GM04504 (cell line): Measurements from ENCODE around the gene CD276.

Experiments used
- DNase-seq: peaks from one replicate; pipeline ENCODE4 v3.0.0-alpha.2; 2012; ENCODE audit warnings: low read depth

CD276 gene

DNA sequence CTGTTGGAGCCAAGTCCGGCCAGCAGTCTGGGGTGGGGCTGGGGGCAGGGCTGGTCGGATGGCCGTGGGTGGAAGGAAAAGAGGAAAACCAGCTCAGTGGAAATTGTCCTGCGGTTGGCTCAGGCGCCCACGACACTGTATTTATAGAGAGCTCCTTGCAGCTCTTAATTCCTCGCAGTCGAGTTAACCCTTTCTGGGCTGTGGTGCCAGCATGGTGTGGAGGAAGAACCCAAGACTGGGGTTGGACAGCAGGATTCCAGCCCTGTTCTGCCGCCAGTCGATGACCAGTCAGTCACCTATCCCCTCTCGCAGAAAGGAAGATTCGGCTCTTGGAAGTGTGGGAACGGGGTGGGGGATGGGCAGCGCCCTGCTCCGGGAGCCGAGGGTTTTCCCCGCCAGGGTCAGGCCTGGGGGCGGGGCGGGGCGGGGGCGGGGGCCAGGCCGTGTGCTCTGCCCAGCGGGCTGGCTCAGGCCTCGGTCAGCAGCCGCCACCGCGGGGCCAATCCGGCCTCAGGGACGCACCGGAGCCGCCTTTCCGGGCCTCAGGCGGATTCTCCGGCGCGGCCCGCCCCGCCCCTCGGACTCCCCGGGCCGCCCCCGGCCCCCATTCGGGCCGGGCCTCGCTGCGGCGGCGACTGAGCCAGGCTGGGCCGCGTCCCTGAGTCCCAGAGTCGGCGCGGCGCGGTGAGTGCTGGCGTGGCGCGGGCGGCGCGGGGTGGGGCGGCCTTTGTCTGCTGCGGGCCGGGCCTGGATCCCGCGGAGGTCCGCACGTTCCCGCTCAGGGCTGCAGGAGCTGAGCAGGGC lies at the start of gene CD276:
Gene CD276, plus strand, starts transcription at position 607 of the 804 bp plus-strand sequence. CDS start 15,257 bp downstream, outside the sequence.
- peak; percentile 66 for DNase-seq

DNA sequence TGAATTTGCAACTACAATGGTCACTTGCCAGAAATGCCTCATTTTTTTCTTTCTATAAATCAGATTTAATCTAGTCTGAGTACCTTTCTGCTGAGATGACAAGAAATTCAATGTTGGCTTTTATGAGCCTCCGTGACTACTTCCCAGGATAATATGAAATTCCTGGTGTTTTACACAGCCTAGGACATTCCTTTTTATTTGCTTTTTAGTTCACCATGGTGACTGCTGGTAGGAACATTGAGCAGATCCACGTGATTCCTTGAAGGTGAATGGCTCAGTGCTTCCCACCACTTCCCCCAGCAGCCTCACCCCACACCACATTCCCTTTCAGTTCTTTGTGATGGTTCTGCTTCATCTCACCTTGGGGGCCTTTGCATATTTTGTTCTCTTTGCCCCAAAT lies 46.7 kb upstream of the CD276 start:
- peak; percentile 65 for DNase-seq

- DNase-seq: peak; percentile 55
These were observed 44.7 kb upstream of the CD276 start for GRCh38 chr15:73639464-73639863.

DNA sequence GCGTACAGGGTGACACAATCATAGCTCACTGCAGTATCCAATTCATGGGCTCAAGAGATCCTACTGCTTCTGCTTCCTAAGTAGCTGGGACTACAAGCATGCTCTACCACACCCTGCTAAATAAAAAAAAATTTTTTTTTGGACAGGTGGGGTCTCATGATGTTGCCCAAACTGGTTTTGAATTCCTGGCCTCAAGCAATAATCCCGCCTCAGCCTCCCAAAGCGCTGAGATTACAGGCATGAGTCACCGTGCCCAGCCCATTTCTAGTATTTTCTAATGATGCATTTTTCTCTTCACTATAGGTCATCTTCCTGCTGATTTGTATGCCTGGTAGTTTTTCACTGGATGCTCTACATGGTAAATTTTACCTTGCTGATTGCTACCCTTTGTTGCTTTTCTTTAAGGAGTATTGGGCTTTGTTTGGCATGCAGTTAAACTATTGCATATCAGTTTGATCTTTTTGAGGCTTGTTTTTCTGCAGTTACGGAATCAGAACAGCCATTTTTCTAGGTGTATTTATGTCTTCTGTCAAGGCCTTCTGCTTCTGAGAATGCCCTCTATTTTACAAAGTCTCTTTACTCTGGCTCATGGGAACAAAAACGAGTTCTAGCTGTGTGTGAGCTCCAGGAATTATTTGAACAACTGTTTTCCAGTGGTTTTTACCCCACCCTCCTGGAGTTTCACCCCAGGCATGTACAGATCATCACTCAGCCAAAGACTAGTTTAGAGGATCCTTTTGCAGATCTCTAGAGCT lies 36.7 kb upstream of the CD276 start:
- DNase-seq: no peak

GRCh38 chr15:73648014-73648295 lies 36.2 kb upstream of the CD276 start:
- DNase-seq: no peak

- DNase-seq: peak; percentile 34
These were observed 33.6 kb upstream of the CD276 start for GRCh38 chr15:73650416-73651126.

GRCh38 chr15:73654659-73655058 lies 29.5 kb upstream of the CD276 start:
- DNase-seq: no peak

- DNase-seq: no peak
These were observed 28.5 kb upstream of the CD276 start for GRCh38 chr15:73655724-73656123.

GRCh38 chr15:73658645-73659044 lies 25.5 kb upstream of the CD276 start:
- no peak for DNase-seq

DNA sequence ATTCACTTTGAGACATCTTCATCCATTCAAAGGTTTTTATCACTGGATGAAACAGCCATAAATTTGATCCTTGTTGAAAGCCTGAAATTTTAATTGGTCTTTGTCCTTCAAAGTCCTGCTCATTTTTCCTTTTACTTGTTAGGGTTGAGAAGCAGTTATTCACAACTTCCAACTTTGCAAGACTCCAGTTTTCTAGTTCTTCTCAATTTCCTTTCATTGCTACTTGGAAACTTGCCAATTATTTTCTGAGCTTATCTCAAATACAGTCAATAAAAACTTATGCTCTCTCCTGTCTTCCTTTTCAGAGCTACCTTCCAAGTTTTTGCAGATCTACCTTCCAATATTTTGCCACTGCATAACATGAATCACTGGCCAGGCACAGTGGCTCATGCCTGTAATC lies 23.7 kb upstream of the CD276 start:
- no peak for DNase-seq

- DNase-seq: no peak
These were observed 9.6 kb upstream of the CD276 start for GRCh38 chr15:73674587-73674986.

DNA sequence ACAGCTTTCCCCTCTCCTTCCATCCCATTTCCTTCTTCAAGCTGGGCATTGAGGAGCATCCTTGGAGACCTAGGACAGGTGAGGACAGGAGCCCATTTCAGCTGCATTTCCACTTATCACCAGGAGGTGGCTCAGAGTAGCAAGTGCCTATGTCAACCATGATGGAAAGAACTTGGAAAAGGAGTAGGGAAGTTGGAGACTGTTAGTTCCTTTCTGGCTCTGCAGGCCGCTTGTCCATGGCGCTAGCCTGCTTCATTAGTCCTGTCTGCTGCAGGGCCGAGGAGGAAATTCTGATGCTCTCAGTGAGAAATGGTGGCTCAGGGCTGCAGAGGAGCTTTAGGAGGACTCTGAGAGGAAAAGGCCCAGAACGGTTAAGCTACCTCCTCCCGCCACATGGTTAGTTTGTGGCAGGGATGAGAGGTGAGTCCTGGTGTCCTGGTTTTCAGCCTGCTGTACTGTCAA lies 7.0 kb upstream of the CD276 start:
- DNase-seq: no peak

DNA sequence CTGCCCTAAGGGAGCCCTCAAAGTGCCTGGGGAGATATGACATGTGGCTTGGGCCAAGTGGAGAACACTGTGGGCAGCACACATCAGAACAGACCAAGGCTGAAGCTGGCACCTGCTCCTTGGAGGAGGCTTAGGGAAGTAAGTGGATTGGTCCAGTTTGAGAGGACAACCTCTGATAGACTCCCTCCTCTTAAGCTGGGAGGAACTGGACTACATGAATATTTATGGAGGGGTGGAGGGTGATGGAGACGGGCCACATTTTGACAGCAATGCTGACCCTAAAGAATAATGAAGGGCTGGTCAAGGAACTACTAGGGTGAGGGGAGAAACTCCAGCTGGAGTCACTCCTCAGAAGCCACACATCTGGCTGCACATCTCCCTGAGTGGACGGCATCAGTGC lies 6.5 kb upstream of the CD276 start:
- DNase-seq: no peak

GRCh38 chr15:73678498-73678897 lies 5.7 kb upstream of the CD276 start:
- DNase-seq: no peak

GRCh38 chr15:73679180-73679579 lies 5.0 kb upstream of the CD276 start:
- no peak for DNase-seq

DNA sequence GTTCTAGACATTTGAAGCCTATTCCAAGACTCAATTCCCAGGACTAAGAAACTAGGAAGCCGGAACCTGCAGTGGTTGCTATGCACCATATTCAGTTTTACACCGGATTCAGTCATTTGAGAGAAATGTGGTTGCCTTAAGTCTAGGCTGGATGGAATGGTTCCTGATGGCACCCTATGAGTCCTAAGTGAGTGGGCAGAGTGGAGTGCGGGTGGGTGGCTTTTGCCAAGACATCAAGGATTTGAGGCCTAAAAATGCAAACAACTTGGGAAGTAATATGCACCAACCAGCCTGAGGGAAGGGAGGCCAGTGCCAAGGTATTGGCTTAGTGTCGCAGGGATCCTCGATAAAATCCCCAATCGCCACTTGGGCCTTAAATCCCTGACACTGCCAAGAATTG lies 4.2 kb upstream of the CD276 start:
- no peak for DNase-seq

DNA sequence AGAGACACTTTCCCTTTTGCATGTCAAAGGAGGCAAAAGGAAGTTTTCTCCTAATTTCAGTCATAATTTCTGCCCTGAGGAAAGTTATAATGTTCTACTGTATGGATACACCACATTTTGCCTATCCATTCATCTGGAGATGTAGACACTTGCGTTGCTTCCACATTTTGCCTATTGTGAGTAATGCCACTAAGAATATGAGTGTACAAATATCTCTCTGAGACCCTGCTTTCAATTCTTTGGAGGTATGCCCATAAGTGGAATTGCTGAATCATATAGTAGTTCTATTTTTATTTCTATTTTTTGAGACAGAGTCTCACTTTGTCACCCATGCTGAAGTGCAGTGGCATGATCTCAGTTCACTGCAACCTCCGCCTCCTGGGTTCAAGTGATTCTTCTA lies 3.6 kb upstream of the CD276 start:
- DNase-seq: no peak

DNA sequence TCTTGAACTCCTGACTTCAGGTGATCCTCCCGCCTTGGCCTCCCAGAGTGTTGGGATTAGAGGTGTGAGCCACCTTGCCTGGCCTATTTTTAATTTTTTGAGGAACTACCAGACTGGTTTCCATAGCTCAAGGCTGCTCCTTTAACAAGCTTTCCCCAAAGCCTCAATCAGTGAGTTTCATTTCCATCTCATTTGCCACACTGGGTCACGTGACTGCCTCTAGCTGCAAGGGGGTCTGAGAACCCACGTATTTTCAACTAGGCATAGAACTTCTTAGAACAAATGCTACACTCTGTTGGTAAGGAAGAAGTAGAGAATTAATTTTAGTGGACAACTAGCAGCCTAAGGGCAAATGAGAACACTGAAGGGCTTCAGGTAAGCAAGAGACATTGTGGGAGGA lies 3.1 kb upstream of the CD276 start:
- no peak for DNase-seq

DNA sequence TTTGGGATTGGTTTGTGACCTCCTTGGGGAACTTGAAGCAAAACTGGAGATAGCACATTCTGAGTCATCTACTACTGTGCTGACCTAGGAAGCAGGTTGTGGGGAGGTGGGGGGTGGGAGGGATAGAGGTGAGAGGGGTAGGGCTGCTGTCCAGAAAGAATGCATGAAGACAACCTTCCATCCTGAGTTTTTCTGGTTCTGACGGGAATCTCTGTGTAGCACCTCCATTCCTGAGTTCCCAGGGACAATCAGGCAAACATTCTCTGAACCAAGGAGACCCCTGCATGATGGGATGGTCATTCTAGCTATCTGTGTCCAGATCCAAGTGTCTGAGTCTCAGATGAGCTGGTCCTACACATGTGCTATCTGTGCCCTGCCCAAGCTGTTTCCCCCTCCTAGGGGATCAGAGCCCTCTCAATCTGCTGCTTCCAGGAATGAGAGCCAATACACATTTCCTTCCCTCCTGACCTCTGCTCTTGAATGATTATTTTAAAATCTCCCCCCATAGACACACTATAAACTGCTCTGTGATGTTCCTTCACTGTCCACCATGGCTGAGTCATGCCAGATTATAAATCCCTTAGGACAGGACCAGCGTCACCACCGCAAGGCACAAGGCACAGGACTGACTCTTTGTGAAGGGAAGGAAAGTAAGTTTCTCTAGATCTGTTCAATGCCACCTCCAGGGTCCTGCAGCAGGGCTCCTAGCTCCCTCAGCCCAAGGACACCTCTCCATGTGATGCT lies 2.2 kb upstream of the CD276 start:
- no peak for DNase-seq

DNA sequence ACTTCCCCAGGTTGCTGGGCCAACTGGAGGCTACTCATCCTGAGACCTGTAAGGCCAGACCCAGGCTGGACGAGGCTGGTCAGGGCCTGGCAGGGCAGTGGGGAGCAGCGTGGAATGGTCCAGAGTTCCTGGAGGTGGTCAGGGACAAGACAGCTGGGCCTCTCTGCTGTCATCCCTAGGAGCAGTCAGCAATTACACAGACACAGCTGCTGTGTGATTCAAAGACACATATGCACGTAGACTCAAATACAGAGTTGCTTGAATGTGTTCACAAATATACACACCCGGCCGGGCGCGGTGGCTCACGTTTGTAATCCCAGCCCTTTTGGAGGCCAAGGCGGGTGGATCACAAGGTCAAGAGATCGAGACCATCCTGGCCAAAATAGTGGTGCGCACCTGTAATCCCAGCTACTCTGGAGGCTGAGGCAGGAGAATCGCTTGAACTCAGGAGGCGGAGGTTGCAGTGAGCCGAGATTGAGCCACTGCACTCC lies 1.5 kb upstream of the CD276 start:
- DNase-seq: no peak

DNA sequence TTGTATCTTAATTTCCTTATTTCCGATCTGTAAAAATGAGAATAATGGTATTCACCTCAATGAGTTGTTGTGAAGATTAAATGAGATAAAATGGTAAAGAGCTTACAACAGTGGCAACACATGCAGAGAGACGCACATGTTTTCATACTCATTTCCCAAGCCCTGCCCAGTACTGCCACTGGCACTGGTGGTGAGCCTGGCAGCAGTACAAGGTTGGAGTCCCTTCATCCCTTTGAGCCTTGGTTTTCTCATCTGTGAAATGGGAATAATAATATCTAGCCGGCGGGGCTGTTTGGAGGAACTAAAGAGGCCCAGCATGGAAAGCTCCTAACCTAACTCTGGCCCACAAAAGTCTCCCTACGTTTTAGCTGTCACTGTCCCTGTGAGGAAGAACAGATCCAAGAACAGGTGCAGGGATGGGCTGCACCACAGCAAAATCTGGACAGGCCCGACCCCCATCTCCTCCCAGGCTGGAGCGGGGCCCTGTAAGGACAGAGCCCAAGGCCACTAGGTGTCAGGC lies 866 bp upstream of the CD276 start:
- DNase-seq: no peak
